C4-2B (cell line): Measurements from ENCODE around the gene SMO.

Source experiments
- H3K27ac ChIP-seq: fragments of 450-650 bp; 2 replicates; pipeline ENCODE4 v1.5.1; 2017
- CTCF ChIP-seq: fragments of 450-650 bp; conservative IDR thresholded peaks from 2 replicates; pipeline ENCODE4 v1.5.1; 2017; ENCODE audit warnings: mild to moderate bottlenecking
- ZFX ChIP-seq: fragments of 450-650 bp; IDR thresholded peaks from 2 replicates; pipeline ENCODE4 v1.6.1; 2017

The SMO gene

GRCh38 chr7:129149511-129149910, 38.9 kb upstream of the SMO start:
- no peak overlapping the region for H3K27ac ChIP-seq

GRCh38 chr7:129150199-129150996, 38.0 kb upstream of the SMO start:
- no peak overlapping the region for H3K27ac ChIP-seq
- TF ChIP-seq CTCF (no peak), ZFX (no peak)

More at GRCh38 chr7:129149511-129149910, 38.9 kb upstream of the SMO start:
- TF ChIP-seq CTCF, result no peak
- TF ChIP-seq ZFX, result no peak

GRCh38 chr7:129157651-129158050, 30.8 kb upstream of the SMO start:
- no peak for TF ChIP-seq ZFX
- TF ChIP-seq CTCF, result no peak

GRCh38 chr7:129159539-129159938, 28.9 kb upstream of the SMO start:
- TF ChIP-seq CTCF, result no peak
- no peak for TF ChIP-seq ZFX
- no peak overlapping the region for H3K27ac ChIP-seq

More at GRCh38 chr7:129157651-129158050, 30.8 kb upstream of the SMO start:
- H3K27ac ChIP-seq, result no peak overlapping the region

GRCh38 chr7:129160161-129160905, 28.1 kb upstream of the SMO start:
- no peak overlapping the region for H3K27ac ChIP-seq
- no peak for TF ChIP-seq ZFX
- TF ChIP-seq CTCF, result no peak

- TF ChIP-seq CTCF, result no peak
- no peak for TF ChIP-seq ZFX
- H3K27ac ChIP-seq, result no peak overlapping the region
Observed at GRCh38 chr7:129161524-129162225, 26.8 kb upstream of the SMO start.
